Kidney glomerular epithelial cell (primary cell): Measurements from ENCODE around the gene PIP5KL1.

Source experiments
- DNase-seq: peaks from one replicate; lab custom pipeline; 2025; lab: John Stamatoyannopoulos, UW

Gene PIP5KL1

DNA sequence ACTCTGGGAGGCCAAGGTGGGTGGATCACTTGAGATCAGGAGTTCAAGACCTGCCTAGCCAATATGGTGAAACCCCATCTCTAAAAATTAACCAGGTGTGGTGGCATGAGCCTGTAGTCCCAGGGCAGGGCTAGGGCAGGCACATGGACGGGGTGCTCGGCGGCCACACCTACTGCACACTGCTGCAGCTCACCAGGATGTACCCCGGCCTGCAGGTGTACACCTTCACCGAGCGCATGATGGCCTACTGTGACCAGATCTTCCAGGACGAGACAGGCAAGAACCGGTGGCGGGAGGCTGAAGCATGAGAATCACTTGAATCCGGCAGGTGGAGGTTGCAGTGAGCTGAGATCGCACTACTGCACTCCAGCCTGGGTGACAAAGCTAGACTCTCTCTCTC, 16.9 kb downstream of the PIP5KL1 start:
- no peak for DNase-seq

DNA sequence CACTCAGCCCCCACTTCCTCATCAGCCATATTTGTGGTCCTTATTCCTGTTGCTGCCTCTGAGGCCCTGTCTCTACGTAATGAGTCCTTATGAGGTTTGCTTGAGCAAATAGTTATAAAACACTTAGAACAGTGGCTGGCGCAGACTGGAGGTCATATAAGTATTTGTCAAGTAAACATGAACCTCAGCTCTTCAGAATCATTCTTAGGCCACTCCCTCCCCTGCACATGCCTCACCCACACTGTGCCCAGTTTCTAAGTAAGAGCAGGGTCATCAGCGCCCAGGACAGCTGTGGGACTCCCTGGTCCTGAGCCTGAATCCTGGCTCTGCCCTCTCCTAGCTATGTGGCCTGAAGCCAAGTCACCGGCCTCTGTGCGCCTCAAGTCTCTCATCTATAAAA, 17.7 kb downstream of the PIP5KL1 start:
- no peak for DNase-seq

DNA sequence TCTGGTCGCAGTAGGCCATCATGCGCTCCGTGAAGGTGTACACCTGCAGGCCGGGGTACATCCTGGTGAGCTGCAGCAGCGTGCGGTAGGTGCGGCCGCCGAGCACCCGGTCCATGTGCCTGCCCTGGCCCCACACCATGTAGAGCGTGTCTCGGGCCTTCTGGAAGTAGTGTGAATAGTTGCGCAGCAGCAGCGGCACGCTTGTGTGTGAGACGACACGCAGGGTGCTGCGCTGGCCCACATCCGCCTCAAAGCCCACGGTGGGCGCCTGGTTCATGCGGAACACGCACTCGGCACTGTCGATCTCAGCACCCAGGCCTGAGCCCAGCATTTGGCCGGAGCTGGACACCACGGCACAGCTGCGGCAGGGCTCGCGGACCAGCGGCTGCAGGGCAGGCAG, 18.3 kb downstream of the PIP5KL1 start:
- DNase-seq, result no peak

DNA sequence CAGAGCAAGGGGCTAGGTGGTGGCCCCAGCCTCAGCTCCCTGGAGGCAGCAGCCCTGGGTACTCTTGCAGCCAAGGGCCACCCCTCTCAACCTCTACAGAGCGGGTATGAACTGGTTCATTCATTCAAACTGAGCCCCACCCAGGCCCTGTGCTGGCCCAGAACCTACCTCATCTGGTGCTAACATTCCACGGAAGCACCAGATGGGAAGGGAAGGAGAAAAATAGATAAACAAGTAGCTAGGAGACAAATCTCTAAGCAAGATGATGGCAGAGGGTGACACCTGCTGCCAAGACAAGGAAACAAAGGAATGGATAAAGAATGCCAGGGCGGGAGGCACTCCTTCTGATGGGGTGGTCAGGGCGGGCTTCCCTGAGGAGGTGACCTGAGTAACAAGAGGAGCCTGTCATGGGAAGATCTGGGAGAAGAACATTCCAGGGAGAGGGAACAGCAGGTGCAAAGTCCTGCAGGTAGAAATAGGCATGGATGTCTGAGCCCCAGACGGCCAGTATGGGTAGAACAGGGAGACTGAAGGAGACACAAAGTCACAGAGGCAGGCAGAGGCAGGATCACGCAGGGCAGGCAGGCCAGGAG, 19.9 kb downstream of the PIP5KL1 start:
- DNase-seq, result peak; percentile 58

DNA sequence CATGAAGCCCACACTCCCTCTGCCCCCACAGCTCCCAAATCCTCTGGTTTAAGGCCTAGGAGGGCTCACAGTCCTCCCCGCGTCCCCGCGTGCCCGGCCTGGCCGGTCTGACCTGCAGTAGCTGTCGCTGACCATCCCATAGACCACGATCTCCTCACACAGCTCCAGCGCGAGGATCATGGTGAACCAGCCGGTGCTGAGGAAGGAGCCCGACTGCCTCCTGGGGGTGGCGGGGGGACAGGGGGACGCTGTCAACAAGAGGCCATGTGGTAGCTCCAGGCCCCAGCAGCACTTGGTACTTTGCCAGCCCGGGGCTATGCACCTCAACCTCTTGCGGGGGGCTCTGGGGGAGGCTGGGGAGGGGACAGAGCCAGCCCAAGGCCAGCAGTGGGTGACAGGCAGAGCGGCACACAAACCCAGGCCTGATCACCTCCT, 20.7 kb downstream of the PIP5KL1 start:
- no peak for DNase-seq

DNA sequence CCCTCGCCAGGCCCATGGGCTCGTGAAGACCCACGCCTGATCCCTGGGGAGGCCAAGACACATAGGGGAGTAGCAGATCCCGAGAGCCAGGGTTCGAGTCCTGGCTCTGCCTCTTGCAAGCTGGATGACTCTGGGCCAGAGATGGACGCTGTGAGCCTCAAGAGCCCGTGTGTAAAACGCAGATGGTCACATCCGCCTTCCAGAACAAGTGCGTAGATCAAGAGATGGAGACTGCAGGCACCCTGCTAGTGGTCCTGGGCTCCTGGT, 22.0 kb downstream of the PIP5KL1 start:
- DNase-seq, result no peak

DNA sequence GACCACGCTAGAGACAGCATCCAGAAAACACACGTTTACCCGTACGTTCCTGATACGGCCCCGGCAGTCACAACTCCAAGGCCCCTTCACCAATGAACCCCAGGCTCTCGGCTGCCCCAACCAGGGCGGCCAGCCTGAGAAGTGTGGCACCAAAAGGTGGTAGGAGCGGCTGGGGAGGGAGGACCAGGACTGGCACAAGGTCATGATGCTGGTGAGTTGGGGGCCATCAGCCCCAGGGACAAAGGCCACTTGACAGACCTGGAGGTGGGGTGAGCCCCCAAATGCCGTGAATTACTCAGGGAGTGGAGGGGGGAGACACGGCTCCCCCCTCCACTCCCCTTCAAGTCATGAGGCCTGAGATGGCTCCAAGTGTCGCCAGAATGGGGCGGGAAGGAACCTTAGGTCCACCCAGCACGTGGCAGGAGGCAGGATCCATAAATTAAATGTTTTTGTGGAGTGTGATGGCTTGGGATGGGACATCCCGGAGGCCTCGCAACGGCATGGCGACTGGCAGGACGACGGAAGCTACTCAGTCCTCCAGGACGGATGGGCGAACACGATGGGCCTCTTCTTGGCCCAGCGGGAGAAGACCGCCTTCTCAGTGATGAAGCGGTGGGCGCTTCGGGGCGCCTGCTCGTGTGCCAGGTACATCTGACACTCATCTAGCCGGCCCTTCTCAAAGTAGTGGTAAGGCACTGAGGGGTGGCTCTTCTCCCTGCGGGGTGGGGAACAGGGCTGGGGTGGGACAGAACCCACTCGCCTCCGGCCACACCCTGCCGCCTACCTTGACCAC, 22.5 kb downstream of the PIP5KL1 start:
- no peak for DNase-seq

DNA sequence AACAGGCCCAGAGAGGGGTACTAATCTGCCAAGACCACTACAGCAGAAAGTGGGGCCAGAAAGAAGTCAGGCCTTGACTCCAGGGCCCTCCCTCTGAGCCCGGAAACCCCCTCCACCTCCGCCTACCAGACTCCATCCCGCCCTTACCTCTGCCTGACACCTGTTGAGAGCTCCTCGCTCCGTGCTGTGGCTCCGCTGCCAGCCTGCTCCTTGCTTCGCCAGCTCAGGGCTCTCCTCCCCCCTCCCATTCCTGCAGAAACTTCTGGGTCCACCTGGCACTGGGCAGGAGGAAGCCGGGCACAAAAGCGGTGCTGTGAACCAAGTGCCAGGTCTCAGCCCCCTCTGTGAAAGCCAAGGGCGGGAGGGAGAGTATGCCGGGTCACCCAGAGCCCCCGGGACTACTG, 24.8 kb downstream of the PIP5KL1 start:
- no peak for DNase-seq

DNA sequence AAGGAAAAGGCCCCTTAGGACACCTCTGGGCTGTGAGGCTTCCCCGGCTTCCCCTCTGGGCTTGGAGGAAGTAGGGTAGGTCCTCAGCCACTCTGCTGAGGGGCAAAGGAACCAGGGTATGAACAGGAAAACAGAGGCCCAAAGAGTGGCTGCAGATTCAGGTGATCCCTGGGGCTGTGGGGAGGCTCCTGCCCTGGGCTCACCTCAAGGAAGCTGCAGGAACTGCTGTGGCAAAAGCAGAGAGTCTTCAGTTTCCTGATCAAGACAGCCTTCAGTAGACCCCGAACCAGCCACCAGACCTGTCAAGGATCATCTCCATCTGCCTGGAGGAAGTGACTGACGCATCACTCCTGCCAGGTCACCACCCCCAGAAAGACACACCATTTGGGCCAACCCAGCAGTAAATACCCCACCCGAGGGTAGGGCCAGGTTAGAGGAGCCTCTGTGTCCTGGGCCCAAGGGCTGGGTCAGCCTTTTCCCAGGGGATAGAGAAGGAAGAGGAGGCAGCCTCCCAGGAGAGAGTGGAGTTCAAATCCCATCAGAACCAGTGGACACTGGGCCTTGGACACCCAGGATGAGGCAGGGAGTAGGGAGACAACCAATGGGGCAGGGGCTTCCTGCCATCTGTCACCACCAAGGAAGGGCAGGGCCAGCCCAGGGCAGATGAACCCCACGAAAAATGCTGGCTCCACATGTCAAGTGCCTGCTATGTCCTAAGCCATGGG, 25.4 kb downstream of the PIP5KL1 start:
- DNase-seq, result no peak

DNA sequence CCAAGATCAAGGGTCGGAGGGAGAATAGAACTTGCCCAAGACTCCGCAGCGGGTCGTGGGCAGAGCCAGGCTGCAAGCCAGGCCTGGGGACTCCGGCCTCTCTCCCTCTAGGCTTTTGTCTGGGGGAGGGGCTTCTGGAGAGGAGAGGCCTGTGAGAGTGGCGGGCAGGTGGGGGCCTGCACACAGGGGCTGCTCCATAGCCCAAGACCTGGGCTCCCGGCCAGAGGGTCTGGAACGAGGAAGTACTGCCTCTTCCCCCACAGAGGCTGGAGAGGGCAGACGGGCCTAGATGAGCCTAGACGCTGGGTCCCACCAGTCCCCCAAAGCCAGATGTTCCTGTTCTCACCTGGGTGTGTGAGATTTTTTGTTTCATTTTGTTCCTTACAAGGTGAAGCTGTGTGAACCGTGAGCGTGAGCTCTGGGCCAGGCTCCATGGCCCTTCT, 26.0 kb downstream of the PIP5KL1 start:
- DNase-seq, result no peak

DNA sequence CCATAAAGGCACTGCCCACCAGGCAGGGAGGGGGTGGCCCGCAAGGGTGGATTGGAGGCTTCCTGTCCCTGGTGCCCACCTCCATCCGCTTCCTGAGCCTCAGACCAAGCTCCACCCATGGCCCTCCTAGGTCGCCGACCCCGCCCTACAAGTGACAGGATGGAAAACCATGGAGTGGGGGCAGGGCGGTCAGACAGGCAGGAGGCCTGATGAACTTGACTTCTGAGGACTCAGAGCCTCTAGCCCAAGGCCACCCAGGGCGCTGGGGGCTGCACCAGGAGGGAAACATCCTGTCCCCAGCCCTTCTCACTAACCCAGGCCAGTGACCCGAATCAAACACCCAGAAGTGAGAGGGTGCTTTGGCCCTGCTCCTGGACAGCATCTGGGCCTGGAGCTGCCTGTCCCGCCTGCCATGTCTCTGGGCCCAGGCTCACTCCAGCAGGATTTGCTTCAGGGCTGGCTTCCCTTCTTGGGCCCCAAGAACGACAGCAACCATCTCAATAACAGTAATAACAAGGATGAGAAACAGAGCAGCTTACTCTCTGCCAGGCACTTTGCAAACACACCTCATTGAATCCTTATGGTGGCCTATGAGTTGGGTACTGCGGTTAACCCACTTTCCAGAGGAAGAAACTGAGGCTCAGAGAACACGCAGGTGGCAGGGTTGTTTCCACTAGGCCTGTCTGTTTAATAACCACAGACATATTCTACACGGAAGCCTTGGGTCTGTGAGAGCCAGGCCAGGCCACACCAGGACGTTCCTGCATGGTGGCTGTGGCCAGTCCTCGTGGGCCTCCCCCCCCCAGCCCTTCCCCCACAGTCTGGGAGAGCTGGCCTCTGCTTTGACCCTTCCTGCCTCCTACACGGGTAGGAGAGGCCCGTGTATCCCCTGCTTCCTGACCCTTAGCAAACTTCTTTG, 26.8 kb downstream of the PIP5KL1 start:
- DNase-seq, result peak; percentile 43

DNA sequence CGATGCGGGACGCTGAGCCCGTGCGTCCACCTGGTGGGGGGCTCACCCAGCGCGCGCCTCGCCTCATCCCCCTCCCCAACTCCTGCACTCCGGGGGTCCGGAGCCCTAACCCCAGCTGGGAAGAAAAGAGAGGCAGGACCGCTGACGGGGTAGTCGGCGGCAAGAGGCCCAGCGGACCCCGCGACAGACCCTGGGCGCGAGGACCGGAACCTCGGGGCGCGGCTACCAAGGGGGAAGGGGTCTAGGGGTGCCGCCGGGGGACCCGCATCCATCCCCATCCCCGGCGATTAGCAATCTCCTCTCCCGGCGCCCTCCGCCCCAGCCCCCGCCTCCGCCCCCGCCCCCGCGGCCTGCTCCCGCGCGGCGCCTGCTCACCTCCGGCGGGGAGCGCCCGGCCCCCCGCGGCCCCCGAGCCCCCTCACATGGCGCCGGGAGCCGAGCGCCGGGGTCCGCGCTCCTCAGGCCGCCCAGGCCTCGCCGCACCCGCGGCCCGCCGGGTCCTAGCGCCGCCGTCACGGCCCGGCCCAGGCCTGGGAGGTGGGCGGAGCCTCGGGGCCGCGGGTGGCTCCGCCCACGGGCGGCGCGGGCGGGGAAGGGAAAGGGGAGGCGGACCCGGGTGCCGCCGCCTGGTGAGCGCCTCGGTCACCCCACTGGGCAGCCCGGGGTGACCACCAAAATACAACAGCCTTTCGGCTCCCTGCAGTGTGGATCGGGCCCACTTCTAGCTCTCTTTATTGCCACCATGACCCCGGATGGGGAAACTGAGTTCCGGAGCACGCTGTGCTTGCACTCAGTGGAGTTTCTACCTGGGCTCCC, 31.2 kb downstream of the PIP5KL1 start, which contains the start of gene ST6GALNAC6:
Gene ST6GALNAC6, minus strand, starts transcription at position 476 of the 816 bp plus-strand sequence. CDS start 1,622 bp downstream, outside the sequence.
- peak; percentile 23 for DNase-seq

DNA sequence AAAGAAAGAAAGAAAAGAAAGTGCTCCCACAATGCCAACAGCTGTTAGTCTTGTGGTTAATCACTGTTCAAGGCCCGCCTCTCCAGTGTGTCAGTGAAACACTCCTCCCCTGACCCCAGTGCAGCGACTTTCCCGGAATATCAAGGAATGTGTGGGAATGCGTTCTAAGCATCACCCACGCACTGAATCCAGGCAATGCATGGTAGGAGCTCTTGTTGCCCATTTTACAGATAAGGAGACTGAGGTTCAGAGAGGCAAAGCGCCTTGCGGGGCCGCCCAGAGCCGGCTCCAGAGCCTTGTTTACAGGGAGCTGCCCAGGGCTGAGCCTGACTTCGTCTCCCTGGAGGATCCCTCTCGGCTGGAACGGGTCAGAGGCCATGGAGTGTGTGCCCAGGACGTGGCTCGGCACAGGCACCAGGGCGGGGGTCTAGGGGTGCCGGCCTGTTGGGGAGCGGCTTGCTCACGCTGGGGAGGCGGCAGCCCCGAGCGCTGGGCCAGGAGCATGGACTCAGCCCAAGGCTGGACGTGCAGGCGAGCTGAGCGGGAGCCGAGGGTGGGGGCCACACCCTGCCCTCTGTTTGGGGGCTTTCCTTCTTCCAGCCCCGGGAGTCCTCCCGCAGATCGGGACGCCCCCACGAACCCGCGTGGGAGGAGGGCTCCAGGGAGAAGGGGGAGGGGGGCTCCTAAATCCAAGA, 32.0 kb downstream of the PIP5KL1 start:
- DNase-seq, result peak; percentile 63

DNA sequence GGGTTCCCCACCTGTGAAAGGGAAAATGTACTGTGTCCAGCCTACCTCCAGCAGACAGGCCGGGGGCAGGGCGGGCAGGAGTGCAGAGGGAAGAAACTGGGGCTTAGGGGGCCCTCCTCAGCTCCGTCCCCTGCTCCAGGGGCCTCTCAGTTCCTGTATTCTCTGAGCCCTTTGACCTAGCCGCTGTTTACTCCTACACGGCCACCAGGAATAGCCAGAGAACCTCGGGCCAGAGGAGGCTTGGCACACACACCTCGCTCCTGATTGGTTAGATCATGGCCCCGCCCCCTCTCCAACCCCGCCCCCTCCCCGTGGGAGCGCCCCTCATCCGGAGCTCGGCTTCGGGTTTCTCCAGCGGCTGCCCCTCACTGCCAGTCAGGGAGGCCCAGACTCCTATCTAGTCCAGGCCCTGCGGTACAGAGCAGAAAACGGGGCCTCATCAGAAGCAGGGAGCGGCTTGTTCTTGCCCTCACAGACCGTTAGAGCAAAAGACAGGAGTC, 33.3 kb downstream of the PIP5KL1 start:
- peak; percentile 46 for DNase-seq

DNA sequence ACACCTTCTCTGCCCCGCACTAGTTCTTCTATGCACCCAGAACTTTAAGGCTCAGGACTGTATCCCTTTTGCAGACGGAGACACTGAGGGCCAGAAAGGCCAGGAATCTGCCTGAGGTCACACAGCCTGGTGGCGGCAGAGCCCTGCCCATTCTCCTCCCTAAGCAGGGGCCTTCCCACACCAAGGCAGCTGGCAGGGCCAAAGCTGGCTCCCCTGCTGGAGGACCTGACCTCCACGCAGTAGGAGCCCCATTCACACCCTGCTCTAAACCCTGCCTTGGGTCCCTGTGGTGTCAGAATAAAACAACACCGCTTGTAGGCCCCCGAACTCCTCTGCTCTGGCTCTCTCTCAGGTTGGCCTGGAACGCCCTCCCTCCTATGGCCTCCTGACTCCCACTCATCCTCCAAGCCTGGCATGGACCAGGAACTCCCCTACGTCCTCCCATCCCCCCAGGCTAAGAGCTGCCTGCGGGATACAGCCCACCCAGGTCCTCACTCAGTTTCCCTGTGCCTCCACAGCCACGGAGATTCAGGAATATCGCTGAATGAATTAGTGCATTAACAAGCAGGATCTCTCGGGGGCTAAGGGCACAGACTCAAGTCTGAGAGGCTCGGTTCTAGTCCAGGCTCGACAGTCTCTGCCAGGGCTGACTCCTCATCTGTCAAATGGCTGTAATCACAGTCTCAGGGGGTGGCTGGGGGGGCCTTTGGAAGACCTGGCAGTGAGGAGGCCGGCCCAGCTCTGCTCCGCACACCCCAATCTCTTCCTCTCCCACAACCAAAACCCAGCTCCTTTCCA, 34.0 kb downstream of the PIP5KL1 start:
- DNase-seq, result no peak

DNA sequence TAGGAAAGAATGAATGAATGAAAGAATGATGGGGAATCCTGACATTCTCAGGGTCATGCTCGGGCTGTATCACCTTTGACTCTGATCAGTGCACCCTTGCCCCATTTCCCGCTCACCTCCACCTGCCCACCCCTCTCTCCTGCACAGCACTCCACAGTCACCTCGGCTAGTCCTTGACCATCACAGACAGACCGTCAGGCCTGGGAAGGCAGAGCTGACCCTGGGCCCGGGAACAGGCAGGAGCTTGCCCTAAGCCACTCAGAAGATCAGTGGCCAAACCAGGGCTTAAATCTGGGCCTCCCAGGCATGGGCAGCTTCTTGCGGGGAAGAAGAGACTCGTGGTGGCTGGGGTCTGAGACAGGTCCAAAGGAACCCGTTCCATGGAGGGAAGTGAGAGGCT, 34.8 kb downstream of the PIP5KL1 start:
- no peak for DNase-seq

DNA sequence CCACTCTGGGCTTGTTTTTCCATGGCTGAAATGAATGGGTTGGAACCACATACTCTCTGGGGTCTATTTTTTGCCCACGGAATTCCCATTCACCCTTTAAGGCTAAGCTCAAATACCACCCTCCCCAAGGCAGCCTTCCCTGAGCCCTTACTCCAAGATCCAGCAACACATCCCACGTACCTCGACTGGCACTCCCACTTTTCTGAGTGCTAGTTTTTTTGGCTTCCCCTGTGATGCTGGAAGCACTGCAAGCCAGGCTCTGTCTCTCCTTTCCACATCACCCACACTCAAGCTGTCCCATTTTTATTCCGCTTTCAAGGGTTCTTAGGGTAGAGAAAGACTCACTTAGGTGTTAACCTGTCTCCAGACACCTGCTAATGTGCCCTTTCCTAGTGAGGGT, 37.2 kb downstream of the PIP5KL1 start:
- DNase-seq, result no peak

DNA sequence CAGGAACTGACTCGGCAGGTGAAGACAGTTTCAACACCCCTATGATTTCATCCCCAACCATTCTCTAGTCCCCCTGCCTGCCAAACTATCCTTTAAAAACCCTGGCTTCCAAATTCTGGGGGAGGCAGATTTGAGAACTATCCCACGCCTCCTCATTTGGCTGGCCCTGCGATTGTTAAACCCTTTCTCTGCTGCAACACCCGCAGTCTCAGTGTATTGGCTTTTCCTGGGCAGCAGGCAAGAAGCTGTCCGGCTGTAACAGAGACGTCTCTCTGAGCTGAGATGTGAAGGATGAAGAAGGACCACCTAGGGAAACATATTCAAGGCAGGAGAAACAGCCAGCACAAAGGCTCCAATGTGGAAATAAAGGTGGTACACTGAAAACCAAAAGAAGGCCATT, 37.7 kb downstream of the PIP5KL1 start:
- no peak for DNase-seq

DNA sequence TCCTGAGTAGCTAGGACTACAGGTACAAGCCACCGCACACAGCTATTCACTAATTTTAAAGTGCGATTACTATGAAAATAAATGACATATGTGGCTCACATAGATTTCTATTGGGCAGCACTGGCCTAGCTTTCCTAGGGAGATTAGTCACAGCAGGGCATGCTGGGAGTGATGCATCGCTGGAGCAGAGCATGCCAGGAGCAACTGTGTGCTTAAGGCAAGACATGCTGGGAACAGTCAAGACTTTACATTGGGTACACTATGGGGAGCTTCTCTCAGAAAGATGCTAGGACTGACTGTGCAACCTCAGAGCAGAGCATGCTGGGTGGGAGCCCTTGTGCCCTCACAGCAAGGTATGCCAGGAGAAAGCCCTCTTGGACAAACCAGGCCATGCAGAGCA, 40.5 kb downstream of the PIP5KL1 start:
- DNase-seq, result no peak

DNA sequence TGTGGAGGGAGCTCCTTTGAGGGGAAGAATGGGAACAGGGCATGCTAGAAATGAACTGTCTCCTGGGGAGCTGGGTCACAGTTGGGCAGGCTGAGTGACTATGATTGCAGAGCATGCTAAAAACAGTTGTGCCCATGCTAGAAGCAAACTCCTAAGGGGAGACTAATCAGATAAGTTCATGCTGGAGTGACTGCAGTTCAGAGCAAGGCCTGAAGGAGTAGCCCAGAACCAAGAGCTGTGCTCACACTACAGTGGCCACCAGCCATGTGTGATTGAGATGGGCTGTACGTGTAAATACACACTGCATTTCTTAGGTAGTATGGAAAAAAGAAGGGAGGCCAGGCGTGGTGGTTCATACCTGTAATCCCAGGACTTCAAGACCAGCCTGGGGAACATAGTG, 42.8 kb downstream of the PIP5KL1 start:
- DNase-seq, result no peak
